GM23338 (cell line): Measurements from ENCODE around the gene LCP1.

Source experiments
- EZH2 ChIP-seq: fragments of 200-600 bp; sonication (generic); IDR thresholded peaks from one replicate; pipeline ENCODE4 v1.8.0; 2017; ENCODE audit warnings: antibody characterized with exemption, mild to moderate bottlenecking, low read depth; ENCODE audit not compliant: unreplicated experiment
- JUNB ChIP-seq: IDR thresholded peaks from one replicate; pipeline ENCODE4 v1.6.1; 2016; ENCODE audit warnings: antibody characterized with exemption; ENCODE audit not compliant: unreplicated experiment
- POLR2AphosphoS5 ChIP-seq: IDR thresholded peaks from 2 replicates; pipeline ENCODE4 v1.6.1; 2016; ENCODE audit warnings: antibody characterized with exemption, low read depth
- STAT1 ChIP-seq: IDR thresholded peaks from one replicate; pipeline ENCODE4 v1.6.1; 2016; ENCODE audit warnings: antibody characterized with exemption; ENCODE audit not compliant: unreplicated experiment
- TF ChIP-seq, protein P1 (sequence below), 2 experiments: fragments of 200-600 bp in 1 of 2; sonication (generic) in 1 of 2; conservative IDR thresholded peaks; 2 replicates each; pipeline versions ENCODE4 v1.5.1 to v1.6.1; 2016 to 2017; ENCODE audit warnings: antibody characterized with exemption in 2 of 2, low read depth in 2 of 2, mild to moderate bottlenecking in 2 of 2, moderate library complexity in 1 of 2
- TF ChIP-seq, protein P2 (sequence below): IDR thresholded peaks from one replicate; pipeline ENCODE4 v1.6.1; 2018; ENCODE audit warnings: antibody characterized with exemption; ENCODE audit not compliant: unreplicated experiment

DNA sequence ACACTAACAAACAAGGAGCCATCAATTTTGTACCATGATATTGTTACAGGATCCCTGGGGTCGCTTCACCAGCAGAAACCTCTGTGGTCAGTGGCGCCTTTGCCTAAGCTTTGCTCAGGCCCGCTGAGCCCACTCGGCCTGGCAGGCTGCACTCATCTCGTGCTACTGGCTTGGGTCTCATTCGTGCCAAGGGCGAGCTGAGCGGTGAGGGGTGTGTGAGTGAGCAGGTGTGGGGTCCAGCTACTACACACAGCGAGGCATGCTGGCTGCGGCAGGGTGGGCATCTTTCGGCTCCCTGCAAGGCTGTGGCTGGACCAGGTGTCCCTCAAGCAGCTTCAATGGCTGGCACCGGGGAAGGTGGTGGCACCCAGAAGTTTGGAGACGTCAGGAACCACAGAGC lies 96.2 kb downstream of the LCP1 start:
- TF ChIP-seq, protein P1, sequence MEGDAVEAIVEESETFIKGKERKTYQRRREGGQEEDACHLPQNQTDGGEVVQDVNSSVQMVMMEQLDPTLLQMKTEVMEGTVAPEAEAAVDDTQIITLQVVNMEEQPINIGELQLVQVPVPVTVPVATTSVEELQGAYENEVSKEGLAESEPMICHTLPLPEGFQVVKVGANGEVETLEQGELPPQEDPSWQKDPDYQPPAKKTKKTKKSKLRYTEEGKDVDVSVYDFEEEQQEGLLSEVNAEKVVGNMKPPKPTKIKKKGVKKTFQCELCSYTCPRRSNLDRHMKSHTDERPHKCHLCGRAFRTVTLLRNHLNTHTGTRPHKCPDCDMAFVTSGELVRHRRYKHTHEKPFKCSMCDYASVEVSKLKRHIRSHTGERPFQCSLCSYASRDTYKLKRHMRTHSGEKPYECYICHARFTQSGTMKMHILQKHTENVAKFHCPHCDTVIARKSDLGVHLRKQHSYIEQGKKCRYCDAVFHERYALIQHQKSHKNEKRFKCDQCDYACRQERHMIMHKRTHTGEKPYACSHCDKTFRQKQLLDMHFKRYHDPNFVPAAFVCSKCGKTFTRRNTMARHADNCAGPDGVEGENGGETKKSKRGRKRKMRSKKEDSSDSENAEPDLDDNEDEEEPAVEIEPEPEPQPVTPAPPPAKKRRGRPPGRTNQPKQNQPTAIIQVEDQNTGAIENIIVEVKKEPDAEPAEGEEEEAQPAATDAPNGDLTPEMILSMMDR (conservative IDR thresholded peaks at IDR 0.05; ENCODE audit: low read depth in 2 of 2) = no peak
- TF ChIP-seq, protein P2, sequence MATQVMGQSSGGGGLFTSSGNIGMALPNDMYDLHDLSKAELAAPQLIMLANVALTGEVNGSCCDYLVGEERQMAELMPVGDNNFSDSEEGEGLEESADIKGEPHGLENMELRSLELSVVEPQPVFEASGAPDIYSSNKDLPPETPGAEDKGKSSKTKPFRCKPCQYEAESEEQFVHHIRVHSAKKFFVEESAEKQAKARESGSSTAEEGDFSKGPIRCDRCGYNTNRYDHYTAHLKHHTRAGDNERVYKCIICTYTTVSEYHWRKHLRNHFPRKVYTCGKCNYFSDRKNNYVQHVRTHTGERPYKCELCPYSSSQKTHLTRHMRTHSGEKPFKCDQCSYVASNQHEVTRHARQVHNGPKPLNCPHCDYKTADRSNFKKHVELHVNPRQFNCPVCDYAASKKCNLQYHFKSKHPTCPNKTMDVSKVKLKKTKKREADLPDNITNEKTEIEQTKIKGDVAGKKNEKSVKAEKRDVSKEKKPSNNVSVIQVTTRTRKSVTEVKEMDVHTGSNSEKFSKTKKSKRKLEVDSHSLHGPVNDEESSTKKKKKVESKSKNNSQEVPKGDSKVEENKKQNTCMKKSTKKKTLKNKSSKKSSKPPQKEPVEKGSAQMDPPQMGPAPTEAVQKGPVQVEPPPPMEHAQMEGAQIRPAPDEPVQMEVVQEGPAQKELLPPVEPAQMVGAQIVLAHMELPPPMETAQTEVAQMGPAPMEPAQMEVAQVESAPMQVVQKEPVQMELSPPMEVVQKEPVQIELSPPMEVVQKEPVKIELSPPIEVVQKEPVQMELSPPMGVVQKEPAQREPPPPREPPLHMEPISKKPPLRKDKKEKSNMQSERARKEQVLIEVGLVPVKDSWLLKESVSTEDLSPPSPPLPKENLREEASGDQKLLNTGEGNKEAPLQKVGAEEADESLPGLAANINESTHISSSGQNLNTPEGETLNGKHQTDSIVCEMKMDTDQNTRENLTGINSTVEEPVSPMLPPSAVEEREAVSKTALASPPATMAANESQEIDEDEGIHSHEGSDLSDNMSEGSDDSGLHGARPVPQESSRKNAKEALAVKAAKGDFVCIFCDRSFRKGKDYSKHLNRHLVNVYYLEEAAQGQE = no peak
- TF ChIP-seq JUNB (no peak), STAT1 (no peak), EZH2 (no peak), POLR2AphosphoS5 (no peak)
